Measurements from ENCODE around the gene AMTN. TPM values are rescaled to one million over a fixed set of nuclear protein-coding genes. Genes with fewer than 3 reads are reported as not detected.

Gene AMTN
- total and polyA plus RNA-seq, 2 experiments from 2014 or later: 0.53 TPM; not detected in 1

GRCh38 chr4:70504733-70505132 lies 13.6 kb upstream of the AMTN start:
- DNase-seq (ENCODE audit: low read depth in 1 of 2, low spot score in 1 of 2): no peak
- Histone ChIP-seq H3K27ac (no peak overlapping the region), H3K27me3 (no peaks in the 10 kb centered on the region), H3K9me3 (ENCODE audit: low read depth) (no peaks in the 10 kb centered on the region), H3K36me3 (no peaks in the 10 kb centered on the region), H3K4me1 (ENCODE audit: low read depth) (no peaks in the 10 kb centered on the region), H3K4me3 (no peak overlapping the region)
- no peak for TF ChIP-seq CTCF (IDR thresholded peaks at IDR 0.05; ENCODE audit: low read depth, low read length)

GRCh38 chr4:70505151-70505748 lies 13.1 kb upstream of the AMTN start:
- H3K27me3 ChIP-seq: no peaks in the 10 kb centered on the region
- peak; percentile 63 to 69 for DNase-seq (ENCODE audit: low read depth in 1 of 2, low spot score in 1 of 2)
- no peak overlapping the region for H3K4me3 ChIP-seq
- no peaks in the 10 kb centered on the region for H3K4me1 ChIP-seq (ENCODE audit: low read depth)
- TF ChIP-seq CTCF (IDR thresholded peaks at IDR 0.05; ENCODE audit: low read depth, low read length): peak; percentile 98
- no peak overlapping the region for H3K27ac ChIP-seq
- H3K9me3 ChIP-seq (ENCODE audit: low read depth): no peaks in the 10 kb centered on the region
- H3K36me3 ChIP-seq: no peaks in the 10 kb centered on the region

GRCh38 chr4:70508801-70509200 lies 9.6 kb upstream of the AMTN start:
- no peak for TF ChIP-seq CTCF (IDR thresholded peaks at IDR 0.05; ENCODE audit: low read depth, low read length)

GRCh38 chr4:70511365-70511764 lies 7.0 kb upstream of the AMTN start:
- H3K9me3 ChIP-seq (ENCODE audit: low read depth): no peaks in the 10 kb centered on the region
- no peaks in the 10 kb centered on the region for H3K36me3 ChIP-seq
- H3K27ac ChIP-seq: no peak overlapping the region
- H3K27me3 ChIP-seq: no peaks in the 10 kb centered on the region
- H3K4me1 ChIP-seq (ENCODE audit: low read depth): no peaks in the 10 kb centered on the region
- no peak for TF ChIP-seq CTCF (IDR thresholded peaks at IDR 0.05; ENCODE audit: low read depth, low read length)
- DNase-seq (ENCODE audit: low read depth in 1 of 2, low spot score in 1 of 2): no peak
- no peak overlapping the region for H3K4me3 ChIP-seq

More at GRCh38 chr4:70508801-70509200, 9.6 kb upstream of the AMTN start:
- Histone ChIP-seq H3K9me3 (ENCODE audit: low read depth) (no peaks in the 10 kb centered on the region), H3K4me1 (ENCODE audit: low read depth) (no peaks in the 10 kb centered on the region), H3K4me3 (no peak overlapping the region), H3K27me3 (no peaks in the 10 kb centered on the region), H3K36me3 (no peaks in the 10 kb centered on the region), H3K27ac (no peak overlapping the region)
- peak in 1 of 2 donors; percentile 46 for DNase-seq (ENCODE audit: low read depth in 1 of 2, low spot score in 1 of 2)

- H3K27ac ChIP-seq: no peak overlapping the region
- DNase-seq (ENCODE audit: low read depth in 1 of 2, low spot score in 1 of 2): no peak
Measured at GRCh38 chr4:70515367-70516250, 2.8 kb upstream of the AMTN start.

More at GRCh38 chr4:70515367-70516250, 2.8 kb upstream of the AMTN start:
- Histone ChIP-seq H3K4me3 (no peak overlapping the region), H3K9me3 (ENCODE audit: low read depth) (no peaks in the 10 kb centered on the region), H3K27me3 (no peaks in the 10 kb centered on the region), H3K36me3 (no peaks in the 10 kb centered on the region), H3K4me1 (ENCODE audit: low read depth) (no peaks in the 10 kb centered on the region)
- TF ChIP-seq CTCF (IDR thresholded peaks at IDR 0.05; ENCODE audit: low read depth, low read length): no peak

All from cardiac muscle cell (in vitro differentiated cells and primary cell).